MM.1S (cell line): Measurements from ENCODE around the gene UFD1.

Experiments used
- CTCF ChIP-seq: fragments of 300-600 bp; sonication (generic); IDR thresholded peaks from 2 replicates; pipeline ENCODE4 v1.5.1; 2016; ENCODE audit warnings: antibody characterized with exemption, low read length, mixed read lengths
- EZH2 ChIP-seq: fragments of 300-600 bp; sonication (generic); optimal IDR thresholded peaks from 2 replicates; pipeline ENCODE3; 2017; ENCODE audit warnings: low read depth, mild to moderate bottlenecking, antibody characterized with exemption, low read length, mixed read lengths

- TF ChIP-seq CTCF (no peak), EZH2 (no peak)
These were observed 37.6 kb upstream of the UFD1 start for GRCh38 chr22:19516378-19517170.
